Ascending aorta (tissue), 2 donors: ENCODE results near the gene ABCF1. TPM values are rescaled to one million over a fixed set of nuclear protein-coding genes. Genes with fewer than 3 reads are reported as not detected.
"Not testable (repeated sequence)": the region's sequence is repeated elsewhere in the genome, so short reads cannot be mapped to it uniquely, and the experiment has no call there.

ENCODE experiments used
- DNase-seq, 2 donors: peaks; one replicate each; pipeline ENCODE4 v3.0.0-alpha.2; 2019; ENCODE audit warnings: low spot score in 2 of 2
- H3K27ac ChIP-seq, 2 donors: fragments of 200-600 bp; sonication (generic); one replicate each; pipeline ENCODE4 v1.5.1; 2016 to 2017; ENCODE audit warnings: mild to moderate bottlenecking in 1 of 2
- H3K27me3 ChIP-seq: fragments of 200-600 bp; sonication (generic); one replicate; pipeline ENCODE4 v1.5.1; 2017
- H3K36me3 ChIP-seq, 2 donors: fragments of 200-600 bp; sonication (generic); one replicate each; pipeline ENCODE4 v1.5.1; 2016
- H3K4me1 ChIP-seq, 2 donors: fragments of 200-600 bp; sonication (generic); one replicate each; pipeline ENCODE4 v1.5.1; 2016 to 2017; ENCODE audit warnings: mild to moderate bottlenecking in 1 of 2
- H3K4me3 ChIP-seq, 2 donors: fragments of 200-600 bp; sonication (generic); one replicate each; pipeline ENCODE4 v1.5.1; 2016 to 2017; ENCODE audit warnings: mild to moderate bottlenecking in 1 of 2
- H3K9me3 ChIP-seq, 2 donors: fragments of 200-600 bp; sonication (generic); one replicate each; pipeline ENCODE4 v1.5.1; 2016
- CTCF ChIP-seq, 3 experiments: fragments of 200-600 bp in 2 of 3; fragments of 450-650 bp in 1 of 3; sonication (generic) in 2 of 3; IDR thresholded peaks; one replicate each; pipeline ENCODE4 v1.5.1; 2016 to 2019; ENCODE audit warnings: antibody characterized with exemption in 3 of 3, mild to moderate bottlenecking in 1 of 3, moderate library complexity in 1 of 3
- intact Hi-C: fragments of 100-400 bp; cut with DNase I; formaldehyde crosslinking; loops from one replicate; pipeline ENCODE4 v1.15.1; 2023
- total RNA-seq: library from RNA; depleted of rRNA; stranded (reverse); fragments of >200 nt; gene quantifications from one replicate; pipeline ENCODE4 v1.1.0, GENCODE V29; 2016

The ABCF1 gene
- 36.6 TPM for total RNA-seq

- Histone ChIP-seq H3K36me3 (no peaks in the 10 kb centered on the region), H3K27me3 (no peaks in the 10 kb centered on the region)
- DNase-seq: peak; percentile 89 to 99
These were observed at the start of gene ABCF1 for GRCh38 chr6:30571075-30571761. ABCF1 (plus strand) TSS chr6:30571442; CDS start chr6:30571488, 46 bp downstream.

GRCh38 chr6:30521952-30522351, 49.3 kb upstream of the ABCF1 start:
- intact Hi-C loops, DNase-seq, H3K9me3 ChIP-seq, H3K27me3 ChIP-seq, H3K36me3 ChIP-seq, H3K4me3 ChIP-seq, H3K27ac ChIP-seq, H3K4me1 ChIP-seq: not testable (repeated sequence)

More at GRCh38 chr6:30571075-30571761, at the start of gene ABCF1:
- intact Hi-C loops: loop anchor here (1.0 to 2.0 kb wide), 2 partner anchors 14 to 44 kb away; partner anchors contain the start of gene PRR3
- Histone ChIP-seq H3K4me3 (peak within 1 kb of the TSS; percentile 72 to 91), H3K27ac (peak within 1 kb of the TSS; percentile 89 to 92), H3K9me3 (no peaks in the 10 kb centered on the region), H3K4me1 (peaks cover 9 to 19% of the 10 kb centered on the region in 2 donors)
- TF ChIP-seq CTCF (IDR thresholded peaks at IDR 0.05): no peak

GRCh38 chr6:30526444-30526843, 44.8 kb upstream of the ABCF1 start:
- DNase-seq: peak in 1 of 2 donors; percentile 8
- H3K36me3 ChIP-seq, H3K27me3 ChIP-seq, H3K4me3 ChIP-seq, H3K27ac ChIP-seq, H3K9me3 ChIP-seq, H3K4me1 ChIP-seq, intact Hi-C loops: not testable (repeated sequence)

GRCh38 chr6:30529349-30529875, 41.8 kb upstream of the ABCF1 start:
- H3K4me3 ChIP-seq, H3K4me1 ChIP-seq, H3K9me3 ChIP-seq, H3K27ac ChIP-seq, intact Hi-C loops, H3K27me3 ChIP-seq, H3K36me3 ChIP-seq: not testable (repeated sequence)
- DNase-seq: peak in 1 of 2 donors; percentile 53

GRCh38 chr6:30530014-30530413, 41.2 kb upstream of the ABCF1 start:
- no peaks in the 10 kb centered on the region for H3K36me3 ChIP-seq
- H3K27me3 ChIP-seq: no peaks in the 10 kb centered on the region
- no peaks in the 10 kb centered on the region for H3K9me3 ChIP-seq
- no peak for TF ChIP-seq CTCF (IDR thresholded peaks at IDR 0.05)
- H3K27ac ChIP-seq: no peak overlapping the region
- H3K4me1 ChIP-seq: no peaks in the 10 kb centered on the region
- intact Hi-C loops: no loop called here
- DNase-seq: no peak
- no peak overlapping the region for H3K4me3 ChIP-seq

- peak in 1 of 2 donors; percentile 33 for DNase-seq
- intact Hi-C loops: no loop called here
These were observed 37.6 kb upstream of the ABCF1 start for GRCh38 chr6:30533460-30534294.

More at GRCh38 chr6:30533460-30534294, 37.6 kb upstream of the ABCF1 start:
- Histone ChIP-seq H3K9me3 (no peaks in the 10 kb centered on the region), H3K4me1 (no peaks in the 10 kb centered on the region), H3K27ac (no peak overlapping the region), H3K4me3 (no peak overlapping the region), H3K36me3 (no peaks in the 10 kb centered on the region), H3K27me3 (no peaks in the 10 kb centered on the region)
- no peak for TF ChIP-seq CTCF (IDR thresholded peaks at IDR 0.05)
